ENCODE results near the gene PIK3R5. TPM values are rescaled to one million over a fixed set of nuclear protein-coding genes. Genes with fewer than 3 reads are reported as not detected.

PIK3R5 gene
- total RNA-seq, 1 experiment from 2014 or later, result 0.09 TPM

- no peak for DNase-seq (ENCODE audit: low spot score)
- H3K36me3 ChIP-seq (ENCODE audit: insufficient read depth, low read length, poor library complexity, severe bottlenecking), result no peaks in the 10 kb centered on the region
- intact Hi-C loops (cut with micrococcal nuclease; ENCODE audit: unreplicated experiment), result no loop called here
- H3K4me3 ChIP-seq (ENCODE audit: low read depth, low read length, poor library complexity, severe bottlenecking), result no peak overlapping the region
- ChIA-PET POLR2A (ENCODE audit: low non-redundant PET) (no interaction called here), CTCF (no interaction called here)
- no peak overlapping the region for H3K27ac ChIP-seq (ENCODE audit: low read depth, low read length, poor library complexity, severe bottlenecking)
- BruUV-seq (replicated peaks), result no TSS peak
- no peaks in the 10 kb centered on the region for H3K9me3 ChIP-seq (ENCODE audit: low read depth, low read length, poor library complexity, severe bottlenecking)
- H3K4me1 ChIP-seq (ENCODE audit: insufficient read depth, low read length, poor library complexity, severe bottlenecking), result no peaks in the 10 kb centered on the region
- no peak for TF ChIP-seq CTCF (conservative IDR thresholded peaks at IDR 0.05; ENCODE audit: low read depth, low read length)
- TF ChIP-seq EZH2 (IDR thresholded peaks at IDR 0.05; ENCODE audit: borderline replicate concordance, low read depth, low read length, poor library complexity, severe bottlenecking), result no peak
- peaks cover 17% of the 10 kb centered on the region for H3K27me3 ChIP-seq (replicated peaks; ENCODE audit: insufficient read depth, low read depth, low read length, poor library complexity)
These were observed 26.6 kb downstream of the PIK3R5 start for GRCh38 chr17:8938933-8939332.

GRCh38 chr17:8935191-8935590 lies 30.3 kb downstream of the PIK3R5 start:
- Histone ChIP-seq H3K36me3 (ENCODE audit: insufficient read depth, low read length, poor library complexity, severe bottlenecking) (no peaks in the 10 kb centered on the region), H3K4me3 (ENCODE audit: low read depth, low read length, poor library complexity, severe bottlenecking) (no peak overlapping the region), H3K9me3 (ENCODE audit: low read depth, low read length, poor library complexity, severe bottlenecking) (no peaks in the 10 kb centered on the region), H3K27me3 (replicated peaks; ENCODE audit: insufficient read depth, low read depth, low read length, poor library complexity) (peaks cover 46% of the 10 kb centered on the region), H3K4me1 (ENCODE audit: insufficient read depth, low read length, poor library complexity, severe bottlenecking) (no peaks in the 10 kb centered on the region), H3K27ac (ENCODE audit: low read depth, low read length, poor library complexity, severe bottlenecking) (no peak overlapping the region)
- no peak for TF ChIP-seq EZH2 (IDR thresholded peaks at IDR 0.05; ENCODE audit: borderline replicate concordance, low read depth, low read length, poor library complexity, severe bottlenecking)
- TF ChIP-seq CTCF (conservative IDR thresholded peaks at IDR 0.05; ENCODE audit: low read depth, low read length), result no peak
- ChIA-PET CTCF (interaction anchor here (0.6 to 0.7 kb wide), 2 partner anchors 170 to 357 kb away, joined by 3 read pairs; no protein-coding TSS in a partner anchor), POLR2A (ENCODE audit: low non-redundant PET) (no interaction called here)
- BruUV-seq (replicated peaks), result no TSS peak
- DNase-seq (ENCODE audit: low spot score), result no peak
- intact Hi-C loops (cut with micrococcal nuclease; ENCODE audit: unreplicated experiment), result no loop called here

- intact Hi-C loops (cut with micrococcal nuclease; ENCODE audit: unreplicated experiment), result no loop called here
- ChIA-PET CTCF (no interaction called here), POLR2A (ENCODE audit: low non-redundant PET) (no interaction called here)
- H3K4me3 ChIP-seq (ENCODE audit: low read depth, low read length, poor library complexity, severe bottlenecking), result no peak overlapping the region
- H3K9me3 ChIP-seq (ENCODE audit: low read depth, low read length, poor library complexity, severe bottlenecking), result no peaks in the 10 kb centered on the region
- H3K36me3 ChIP-seq (ENCODE audit: insufficient read depth, low read length, poor library complexity, severe bottlenecking), result no peaks in the 10 kb centered on the region
- no TSS peak for BruUV-seq (replicated peaks)
- no peak for DNase-seq (ENCODE audit: low spot score)
- H3K27me3 ChIP-seq (replicated peaks; ENCODE audit: insufficient read depth, low read depth, low read length, poor library complexity), result peaks cover 42% of the 10 kb centered on the region
- H3K4me1 ChIP-seq (ENCODE audit: insufficient read depth, low read length, poor library complexity, severe bottlenecking), result no peaks in the 10 kb centered on the region
- TF ChIP-seq EZH2 (IDR thresholded peaks at IDR 0.05; ENCODE audit: borderline replicate concordance, low read depth, low read length, poor library complexity, severe bottlenecking) (no peak), CTCF (conservative IDR thresholded peaks at IDR 0.05; ENCODE audit: low read depth, low read length) (no peak)
- no peak overlapping the region for H3K27ac ChIP-seq (ENCODE audit: low read depth, low read length, poor library complexity, severe bottlenecking)
These were observed 31.2 kb downstream of the PIK3R5 start for GRCh38 chr17:8934346-8934745.

Measured in A673 (cell line).